HuH-7 (cell line): ENCODE data around the gene WDR45.

Source experiments
- DNase-seq: peaks from one replicate; pipeline ENCODE4 v3.0.0; 2011; ENCODE audit warnings: low spot score

The WDR45 gene

GRCh38 chrX:49073601-49074575, 5.8 kb downstream of the WDR45 start, which contains the start of gene PRAF2:
Gene PRAF2, minus strand, starts transcription at chrX:49074002. Its CDS starts 15 bp downstream, at chrX:49073987.
- peak; percentile 66 for DNase-seq

DNA sequence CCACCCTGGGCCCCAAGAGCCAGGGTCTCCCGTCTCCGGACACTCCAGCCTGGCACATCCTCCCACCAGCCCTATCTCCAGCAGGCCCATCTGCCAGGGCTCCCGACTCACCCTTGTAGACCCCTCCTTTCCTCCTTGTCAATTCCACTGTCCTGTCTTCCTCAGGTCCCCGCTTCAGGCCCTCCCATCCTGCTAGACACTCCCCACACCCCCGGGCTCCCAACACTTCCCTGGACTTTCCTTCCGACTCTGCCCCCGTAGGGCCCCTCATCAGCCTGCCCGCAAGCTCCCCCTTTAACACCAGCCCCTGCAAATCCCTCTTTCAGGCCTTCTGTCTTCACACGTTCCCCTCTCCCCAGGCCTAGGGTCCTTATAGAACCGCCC, 7.0 kb downstream of the WDR45 start:
- DNase-seq = no peak

DNA sequence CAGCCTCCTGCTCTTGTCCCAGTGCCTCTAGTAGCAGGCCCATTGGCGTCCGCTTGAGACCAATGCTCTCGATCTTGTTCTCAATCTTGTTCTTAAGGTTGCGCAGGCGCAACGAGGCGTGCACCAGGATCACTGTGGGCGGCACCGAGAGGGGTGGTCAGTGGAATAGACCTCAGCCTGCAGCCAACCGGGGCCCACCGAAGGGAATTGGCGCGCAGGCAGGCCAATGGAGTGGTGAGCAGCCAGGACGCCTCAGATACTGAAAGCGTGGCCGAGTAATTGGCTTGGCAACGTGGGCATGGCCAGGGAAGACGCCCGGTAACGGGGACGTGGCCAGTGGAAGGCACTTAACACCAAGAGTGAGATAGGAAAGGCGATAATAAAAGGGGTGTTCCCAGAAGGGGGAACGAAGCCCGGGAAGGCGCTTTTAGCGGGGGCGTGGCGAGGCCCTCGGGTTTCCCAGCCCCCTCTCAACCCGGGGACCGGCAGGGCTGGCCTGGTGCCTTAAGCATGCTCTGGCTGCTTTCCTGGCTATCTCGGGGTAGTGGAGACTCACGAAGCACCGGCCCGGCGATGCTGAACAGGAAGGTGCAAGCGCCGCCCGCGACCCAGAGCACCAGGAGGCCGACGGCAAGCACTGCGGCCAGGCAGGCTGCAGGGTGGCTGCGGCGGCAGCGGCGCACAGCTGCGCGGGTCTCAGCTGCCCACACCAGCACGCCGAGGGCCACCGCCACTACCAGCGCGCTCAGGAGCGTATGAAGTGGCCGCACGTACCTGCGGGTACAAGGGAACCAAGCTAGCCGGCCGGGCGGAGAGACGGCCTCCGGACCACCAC, 7.6 kb downstream of the WDR45 start:
- no peak for DNase-seq

GRCh38 chrX:49070988-49071387, 8.7 kb downstream of the WDR45 start:
- no peak for DNase-seq

DNA sequence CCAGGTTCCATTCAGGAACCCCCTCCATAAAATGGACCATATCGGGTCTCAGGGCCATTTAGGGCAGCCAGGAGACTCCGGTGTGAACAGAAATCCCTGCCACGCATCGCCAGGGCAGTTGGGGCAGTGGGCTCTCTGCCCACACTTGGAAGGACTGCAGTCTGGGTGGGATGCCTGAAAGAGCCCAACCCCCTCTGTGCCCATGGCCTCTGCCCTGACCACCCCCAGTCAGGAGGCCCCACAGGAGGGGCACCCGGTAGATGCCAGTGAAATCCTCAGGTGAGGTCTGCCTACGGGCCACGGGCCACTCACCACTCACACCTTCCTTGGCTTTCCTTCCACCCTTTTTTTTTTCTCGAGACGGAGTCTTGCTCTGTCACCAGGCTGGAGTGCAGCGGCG, 10.6 kb downstream of the WDR45 start:
- DNase-seq = no peak

GRCh38 chrX:49067285-49068120, 12.2 kb downstream of the WDR45 start:
- no peak for DNase-seq

DNA sequence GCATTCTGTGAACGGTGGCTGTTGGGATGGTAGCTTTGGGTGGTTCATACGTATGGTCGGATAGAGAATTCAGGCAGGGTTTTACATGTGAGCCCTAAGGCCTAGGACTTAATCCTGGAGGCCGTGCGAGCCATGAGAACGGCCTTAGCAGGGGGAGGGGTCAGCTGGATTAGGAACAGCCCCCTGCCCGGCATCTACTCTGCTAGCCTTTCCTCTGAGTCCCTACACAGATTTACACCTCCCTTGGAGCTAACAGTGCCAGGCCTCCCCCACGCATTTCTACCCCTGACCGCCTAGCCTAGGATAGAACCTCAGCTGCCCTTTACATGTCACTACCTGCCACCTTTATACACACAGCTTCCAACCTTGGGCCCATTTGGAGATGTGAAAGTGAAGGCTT, 13.0 kb downstream of the WDR45 start:
- DNase-seq = no peak

GRCh38 chrX:49066278-49066677, 13.4 kb downstream of the WDR45 start:
- DNase-seq = no peak

DNA sequence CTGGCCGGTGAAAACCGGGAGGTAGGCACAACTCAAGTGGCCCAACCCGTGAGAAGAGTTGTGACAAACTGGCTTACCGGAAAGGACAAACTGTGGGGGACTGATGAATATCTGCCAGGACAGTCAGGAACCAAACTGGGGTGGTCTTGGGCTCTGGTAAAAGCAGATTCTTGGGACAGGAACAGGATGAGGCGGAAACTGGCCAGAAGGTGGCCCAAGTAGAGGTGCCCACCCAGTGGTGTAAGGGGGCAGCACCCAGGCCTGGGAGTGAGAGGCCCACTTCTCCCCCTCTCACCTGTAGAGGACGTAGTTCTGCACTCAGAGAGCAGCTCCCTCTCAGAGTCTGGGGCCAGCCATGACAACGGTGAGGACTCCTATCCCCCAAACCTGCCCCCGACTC, 15.0 kb downstream of the WDR45 start:
- DNase-seq = no peak

DNA sequence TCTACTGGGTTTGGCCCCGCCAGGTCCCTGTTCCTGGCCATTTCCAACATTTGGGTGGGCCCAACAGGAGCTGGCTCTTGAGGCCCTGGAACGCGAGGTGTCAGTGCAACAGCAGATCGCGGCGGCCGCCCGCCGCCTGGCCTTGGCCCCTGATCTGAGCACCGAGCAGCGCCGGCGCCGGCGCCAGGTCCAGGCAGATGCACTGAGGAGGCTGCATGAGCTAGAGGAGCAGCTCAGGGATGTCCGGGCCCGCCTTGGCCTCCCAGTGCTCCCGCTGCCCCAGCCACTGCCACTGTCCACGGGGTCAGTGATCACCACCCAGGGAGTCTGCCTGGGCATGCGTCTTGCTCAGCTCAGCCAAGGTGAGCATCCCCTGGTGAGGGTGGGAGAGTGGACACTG, 15.4 kb downstream of the WDR45 start:
- no peak for DNase-seq

GRCh38 chrX:49063715-49064114, 16.0 kb downstream of the WDR45 start:
- no peak for DNase-seq

DNA sequence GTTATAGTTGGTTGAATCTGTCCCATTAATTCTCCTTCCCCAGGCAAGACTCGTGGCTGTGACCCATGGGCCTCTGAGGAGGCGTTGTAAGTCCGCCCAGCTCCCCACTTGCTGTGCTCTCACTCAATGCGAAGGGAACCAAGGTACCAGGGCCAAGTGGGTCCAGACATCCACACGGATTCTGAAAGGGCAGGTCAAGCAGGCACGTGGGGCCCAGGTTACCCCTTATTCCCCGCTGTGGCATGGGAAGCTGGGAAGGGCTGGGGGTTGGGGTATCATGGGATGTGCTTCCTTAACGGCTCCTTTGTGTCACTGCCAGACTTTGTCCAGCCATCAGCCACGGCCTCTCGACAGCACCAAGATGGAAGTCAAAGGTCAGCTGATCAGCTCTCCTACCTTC, 17.8 kb downstream of the WDR45 start:
- no peak for DNase-seq

- DNase-seq = no peak
Measured at GRCh38 chrX:49061490-49061889, 18.2 kb downstream of the WDR45 start.

GRCh38 chrX:49060914-49061313, 18.8 kb downstream of the WDR45 start:
- DNase-seq = no peak

GRCh38 chrX:49059681-49060085, 20.0 kb downstream of the WDR45 start:
- DNase-seq = no peak

DNA sequence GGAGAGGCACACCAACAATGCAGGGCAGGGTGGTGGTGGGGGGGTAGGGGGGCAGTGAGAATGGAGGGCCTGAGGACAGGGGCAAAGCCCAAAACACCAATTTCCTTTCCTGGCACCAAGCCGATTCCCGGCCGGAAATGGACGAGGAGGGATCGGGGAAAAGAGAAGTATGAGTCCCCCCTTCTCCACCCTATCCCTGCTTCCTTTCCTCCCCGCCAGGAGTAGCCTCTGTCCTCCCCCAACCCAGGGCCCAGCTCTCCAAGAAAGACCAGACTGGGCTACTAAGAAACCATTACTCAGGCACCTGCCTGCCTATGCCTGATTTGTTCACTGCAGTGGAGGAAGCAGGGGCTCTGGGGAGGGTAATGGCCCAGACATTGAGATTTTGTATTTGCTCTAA, 20.5 kb downstream of the WDR45 start:
- no peak for DNase-seq

GRCh38 chrX:49058794-49059193, 20.9 kb downstream of the WDR45 start, which contains the start of gene CCDC120:
Gene CCDC120, plus strand, starts transcription at chrX:49058999. Its CDS starts 3,043 bp downstream, at chrX:49062042.
- DNase-seq = no peak

DNA sequence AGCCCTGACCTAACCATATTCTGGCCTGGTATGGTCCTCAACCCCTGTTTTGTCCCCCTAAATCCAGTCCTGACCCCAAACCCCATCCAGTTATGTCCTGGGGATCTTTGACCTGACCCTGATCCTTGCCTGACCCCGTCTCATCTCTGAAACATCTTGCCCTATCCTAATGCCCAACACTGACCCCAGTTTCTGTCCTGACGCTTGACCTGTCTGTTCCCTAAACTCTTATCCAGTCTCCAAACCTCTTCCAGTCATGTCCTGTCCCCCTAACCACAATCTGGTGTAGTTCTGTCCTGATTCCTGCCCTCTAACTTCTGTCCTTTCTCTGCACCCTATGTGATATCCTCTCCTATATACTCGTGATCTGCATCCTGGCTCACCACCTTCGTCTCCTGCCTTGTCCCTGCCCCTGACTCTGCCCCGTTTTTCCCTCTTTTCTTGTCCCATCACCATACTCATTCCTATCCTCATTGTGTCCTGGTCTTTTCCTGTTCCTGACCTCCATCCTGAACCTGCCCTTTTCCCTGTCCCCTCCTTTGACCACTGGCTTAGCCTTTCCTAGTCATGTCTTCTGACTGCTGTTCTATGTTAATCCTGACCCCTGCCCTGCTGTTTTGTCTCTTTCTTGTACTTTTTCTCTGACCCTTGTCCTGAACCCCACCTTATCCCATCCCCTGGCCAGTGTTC, 25.5 kb downstream of the WDR45 start:
- no peak for DNase-seq

GRCh38 chrX:49053223-49054072, 26.2 kb downstream of the WDR45 start:
- DNase-seq = peak; percentile 91

GRCh38 chrX:49043987-49044281, 35.8 kb downstream of the WDR45 start:
- no peak for DNase-seq
